Measurements from ENCODE around the gene BTNL8.

BTNL8 gene

GRCh38 chr5:180974612-180975315 lies 75.8 kb downstream of the BTNL8 start:
- no peaks in the 10 kb centered on the region for H3K4me1 ChIP-seq (ENCODE audit: control insufficient read depth in 1 of 2, insufficient read depth in 2 of 2, low read length in 2 of 2)
- H3K9me3 ChIP-seq (ENCODE audit: control insufficient read depth in 1 of 2, low read length in 2 of 2), result peaks cover 0 to 3% of the 10 kb centered on the region in 2 donors
- H3K36me3 ChIP-seq (ENCODE audit: control insufficient read depth in 1 of 2, insufficient read depth in 2 of 2, low read length in 2 of 2), result no peaks in the 10 kb centered on the region
- H3K27me3 ChIP-seq (ENCODE audit: low read depth, low read length), result no peaks in the 10 kb centered on the region
- no peak overlapping the region for H3K27ac ChIP-seq (ENCODE audit: low read length)
- H3K4me3 ChIP-seq (ENCODE audit: low read depth in 1 of 2, low read length in 2 of 2), result no peak overlapping the region

- no peak overlapping the region for H3K27ac ChIP-seq (ENCODE audit: low read length)
- H3K9me3 ChIP-seq (ENCODE audit: control insufficient read depth in 1 of 2, low read length in 2 of 2), result peaks cover 0 to 3% of the 10 kb centered on the region in 2 donors
Measured at GRCh38 chr5:180975338-180975737, 76.4 kb downstream of the BTNL8 start.

GRCh38 chr5:180976518-180976917 lies 77.6 kb downstream of the BTNL8 start:
- no peak overlapping the region for H3K4me3 ChIP-seq (ENCODE audit: low read depth in 1 of 2, low read length in 2 of 2)
- H3K27ac ChIP-seq (ENCODE audit: low read length), result no peak overlapping the region
- H3K4me1 ChIP-seq (ENCODE audit: control insufficient read depth in 1 of 2, insufficient read depth in 2 of 2, low read length in 2 of 2), result no peaks in the 10 kb centered on the region
- peaks cover 0 to 3% of the 10 kb centered on the region in 2 donors for H3K9me3 ChIP-seq (ENCODE audit: control insufficient read depth in 1 of 2, low read length in 2 of 2)
- no peaks in the 10 kb centered on the region for H3K36me3 ChIP-seq (ENCODE audit: control insufficient read depth in 1 of 2, insufficient read depth in 2 of 2, low read length in 2 of 2)
- no peaks in the 10 kb centered on the region for H3K27me3 ChIP-seq (ENCODE audit: low read depth, low read length)

More at GRCh38 chr5:180975338-180975737, 76.4 kb downstream of the BTNL8 start:
- no peak overlapping the region for H3K4me3 ChIP-seq (ENCODE audit: low read depth in 1 of 2, low read length in 2 of 2)
- no peaks in the 10 kb centered on the region for H3K4me1 ChIP-seq (ENCODE audit: control insufficient read depth in 1 of 2, insufficient read depth in 2 of 2, low read length in 2 of 2)
- H3K36me3 ChIP-seq (ENCODE audit: control insufficient read depth in 1 of 2, insufficient read depth in 2 of 2, low read length in 2 of 2), result no peaks in the 10 kb centered on the region
- no peaks in the 10 kb centered on the region for H3K27me3 ChIP-seq (ENCODE audit: low read depth, low read length)

- H3K27ac ChIP-seq (ENCODE audit: low read length), result no peak overlapping the region
- no peaks in the 10 kb centered on the region for H3K36me3 ChIP-seq (ENCODE audit: control insufficient read depth in 1 of 2, insufficient read depth in 2 of 2, low read length in 2 of 2)
- no peaks in the 10 kb centered on the region for H3K27me3 ChIP-seq (ENCODE audit: low read depth, low read length)
- H3K4me1 ChIP-seq (ENCODE audit: control insufficient read depth in 1 of 2, insufficient read depth in 2 of 2, low read length in 2 of 2), result no peaks in the 10 kb centered on the region
- H3K9me3 ChIP-seq (ENCODE audit: control insufficient read depth in 1 of 2, low read length in 2 of 2), result peaks cover 0 to 2% of the 10 kb centered on the region in 2 donors
- no peak overlapping the region for H3K4me3 ChIP-seq (ENCODE audit: low read depth in 1 of 2, low read length in 2 of 2)
Measured at GRCh38 chr5:180977852-180978251, 78.9 kb downstream of the BTNL8 start.

GRCh38 chr5:180982008-180982741 lies 83.2 kb downstream of the BTNL8 start:
- H3K27me3 ChIP-seq (ENCODE audit: low read depth, low read length), result no peaks in the 10 kb centered on the region
- no peak overlapping the region for H3K4me3 ChIP-seq (ENCODE audit: low read depth in 1 of 2, low read length in 2 of 2)
- no peak overlapping the region for H3K27ac ChIP-seq (ENCODE audit: low read length)
- no peaks in the 10 kb centered on the region for H3K36me3 ChIP-seq (ENCODE audit: control insufficient read depth in 1 of 2, insufficient read depth in 2 of 2, low read length in 2 of 2)
- no peaks in the 10 kb centered on the region for H3K9me3 ChIP-seq (ENCODE audit: control insufficient read depth in 1 of 2, low read length in 2 of 2)
- H3K4me1 ChIP-seq (ENCODE audit: control insufficient read depth in 1 of 2, insufficient read depth in 2 of 2, low read length in 2 of 2), result no peaks in the 10 kb centered on the region

GRCh38 chr5:180988016-180988415 lies 89.1 kb downstream of the BTNL8 start:
- Histone ChIP-seq H3K9me3 (ENCODE audit: control insufficient read depth in 1 of 2, low read length in 2 of 2) (no peaks in the 10 kb centered on the region), H3K4me3 (ENCODE audit: low read depth in 1 of 2, low read length in 2 of 2) (no peak overlapping the region), H3K27ac (ENCODE audit: low read length) (no peak overlapping the region), H3K4me1 (ENCODE audit: control insufficient read depth in 1 of 2, insufficient read depth in 2 of 2, low read length in 2 of 2) (no peaks in the 10 kb centered on the region), H3K36me3 (ENCODE audit: control insufficient read depth in 1 of 2, insufficient read depth in 2 of 2, low read length in 2 of 2) (no peaks in the 10 kb centered on the region), H3K27me3 (ENCODE audit: low read depth, low read length) (no peaks in the 10 kb centered on the region)

GRCh38 chr5:180988592-180988991 lies 89.6 kb downstream of the BTNL8 start, which contains the start of gene BTNL3:
BTNL3 (plus strand) TSS chr5:180988846; CDS start chr5:180989029, 183 bp downstream.
- H3K4me1 ChIP-seq (ENCODE audit: control insufficient read depth in 1 of 2, insufficient read depth in 2 of 2, low read length in 2 of 2), result no peaks in the 10 kb centered on the region
- H3K27ac ChIP-seq (ENCODE audit: low read length), result peak within 1 kb of the TSS; percentile 78
- H3K9me3 ChIP-seq (ENCODE audit: control insufficient read depth in 1 of 2, low read length in 2 of 2), result no peaks in the 10 kb centered on the region
- H3K4me3 ChIP-seq (ENCODE audit: low read depth in 1 of 2, low read length in 2 of 2), result peak within 1 kb of the TSS in 1 of 2 donors; percentile 52
- H3K36me3 ChIP-seq (ENCODE audit: control insufficient read depth in 1 of 2, insufficient read depth in 2 of 2, low read length in 2 of 2), result no peaks in the 10 kb centered on the region
- no peaks in the 10 kb centered on the region for H3K27me3 ChIP-seq (ENCODE audit: low read depth, low read length)

GRCh38 chr5:180990086-180990881 lies 91.3 kb downstream of the BTNL8 start:
- Histone ChIP-seq H3K4me1 (ENCODE audit: control insufficient read depth in 1 of 2, insufficient read depth in 2 of 2, low read length in 2 of 2) (no peaks in the 10 kb centered on the region), H3K27ac (ENCODE audit: low read length) (peak overlapping the region; percentile 51), H3K27me3 (ENCODE audit: low read depth, low read length) (no peaks in the 10 kb centered on the region), H3K4me3 (ENCODE audit: low read depth in 1 of 2, low read length in 2 of 2) (peak overlapping the region in 1 of 2 donors; percentile 56), H3K9me3 (ENCODE audit: control insufficient read depth in 1 of 2, low read length in 2 of 2) (no peaks in the 10 kb centered on the region), H3K36me3 (ENCODE audit: control insufficient read depth in 1 of 2, insufficient read depth in 2 of 2, low read length in 2 of 2) (no peaks in the 10 kb centered on the region)

GRCh38 chr5:180990882-180991242 lies 91.9 kb downstream of the BTNL8 start:
- Histone ChIP-seq H3K36me3 (ENCODE audit: control insufficient read depth in 1 of 2, insufficient read depth in 2 of 2, low read length in 2 of 2) (no peaks in the 10 kb centered on the region), H3K4me3 (ENCODE audit: low read depth in 1 of 2, low read length in 2 of 2) (peak overlapping the region in 1 of 2 donors; percentile 56), H3K27me3 (ENCODE audit: low read depth, low read length) (no peaks in the 10 kb centered on the region), H3K27ac (ENCODE audit: low read length) (peak overlapping the region; percentile 51), H3K4me1 (ENCODE audit: control insufficient read depth in 1 of 2, insufficient read depth in 2 of 2, low read length in 2 of 2) (no peaks in the 10 kb centered on the region), H3K9me3 (ENCODE audit: control insufficient read depth in 1 of 2, low read length in 2 of 2) (no peaks in the 10 kb centered on the region)
